HepG2 (cell line): ENCODE measurements around the gene ATXN7L3. TPM values are rescaled to one million over a fixed set of nuclear protein-coding genes. Genes with fewer than 3 reads are reported as not detected.

Experiments used
- AKAP8 ChIP-seq: sonication (generic); formaldehyde crosslinking; IDR thresholded peaks from 2 replicates; pipeline ENCODE4 v1.5.1; 2020; ENCODE audit warnings: mild to moderate bottlenecking, missing genetic modification reagents
- CREB1 ChIP-seq, 2 experiments: fragments of 450-650 bp in 1 of 2; IDR thresholded peaks; 2 replicates each; pipeline ENCODE4 v1.6.1; 2016 to 2017; ENCODE audit warnings: control low read depth in 1 of 2, mild to moderate bottlenecking in 1 of 2, missing compliant biosample characterization in 1 of 2, missing genetic modification characterization in 1 of 2
- FOXP1 ChIP-seq, 2 experiments: fragments of 450-650 bp in 1 of 2; IDR thresholded peaks; 2 replicates each; pipeline ENCODE4 v1.6.1; 2017 to 2018; ENCODE audit warnings: antibody characterized with exemption in 1 of 2
- HMGXB4 ChIP-seq, 2 experiments: sonication (generic) in 1 of 2; formaldehyde crosslinking in 1 of 2; IDR thresholded peaks; 2 replicates each; pipeline versions ENCODE4 v1.4.0 to v1.6.1; 2018 to 2020; ENCODE audit warnings: missing genetic modification reagents in 2 of 2, borderline replicate concordance in 1 of 2, low read depth in 1 of 2, mild to moderate bottlenecking in 1 of 2, missing biosample characterization in 1 of 2
- HNF4A ChIP-seq: sonication (generic); formaldehyde crosslinking; IDR thresholded peaks from 2 replicates; pipeline ENCODE4 v1.4.0; 2020; ENCODE audit warnings: missing genetic modification reagents
- KMT2A ChIP-seq: sonication (generic); formaldehyde crosslinking; IDR thresholded peaks from 2 replicates; pipeline ENCODE4 v1.4.0; 2020; ENCODE audit warnings: missing genetic modification reagents
- LBX2 ChIP-seq: sonication (generic); formaldehyde crosslinking; IDR thresholded peaks from 2 replicates; pipeline ENCODE4 v1.5.0; 2020; ENCODE audit warnings: missing genetic modification reagents, mild to moderate bottlenecking, borderline replicate concordance
- MYPOP ChIP-seq: sonication (generic); formaldehyde crosslinking; IDR thresholded peaks from 2 replicates; pipeline ENCODE4 v1.8.1; 2023; ENCODE audit warnings: mild to moderate bottlenecking, moderate library complexity, missing genetic modification reagents
- NCOA2 ChIP-seq: sonication (generic); formaldehyde crosslinking; IDR thresholded peaks from 2 replicates; pipeline ENCODE4 v1.8.0; 2022; ENCODE audit warnings: inconsistent platforms
- SNAPC2 ChIP-seq: sonication (generic); formaldehyde crosslinking; IDR thresholded peaks from 2 replicates; pipeline ENCODE4 v1.8.1; 2022; ENCODE audit warnings: mild to moderate bottlenecking, missing genetic modification reagents
- XBP1 ChIP-seq: sonication (generic); formaldehyde crosslinking; IDR thresholded peaks from 2 replicates; pipeline ENCODE4 v1.5.0; 2020; ENCODE audit warnings: missing genetic modification reagents
- ZEB1 ChIP-seq: IDR thresholded peaks from 2 replicates; pipeline ENCODE4 v1.6.1; 2012; ENCODE audit warnings: mild to moderate bottlenecking, low read depth, inconsistent platforms; ENCODE audit not compliant: insufficient replicate concordance
- ZFX ChIP-seq: sonication (generic); formaldehyde crosslinking; IDR thresholded peaks from 2 replicates; pipeline ENCODE4 v1.4.0; 2020; ENCODE audit warnings: mild to moderate bottlenecking, low read depth, missing genetic modification reagents, moderate library complexity
- ZMYM3 ChIP-seq: sonication (generic); formaldehyde crosslinking; IDR thresholded peaks from 2 replicates; pipeline ENCODE4 v1.5.1; 2020; ENCODE audit warnings: mild to moderate bottlenecking, missing genetic modification reagents
- ZNF275 ChIP-seq: sonication (generic); formaldehyde crosslinking; IDR thresholded peaks from 2 replicates; pipeline ENCODE4 v1.8.0; 2022; ENCODE audit warnings: missing genetic modification reagents, mild to moderate bottlenecking, inconsistent platforms, borderline replicate concordance
- ZNF281 ChIP-seq: sonication (generic); formaldehyde crosslinking; IDR thresholded peaks from 2 replicates; pipeline ENCODE4 v1.4.0; 2020; ENCODE audit warnings: missing genetic modification reagents, borderline replicate concordance
- ZNF441 ChIP-seq: sonication (generic); formaldehyde crosslinking; IDR thresholded peaks from 2 replicates; pipeline ENCODE4 v1.7.0; 2021; ENCODE audit warnings: missing genetic modification reagents, borderline replicate concordance
- ZNF543 ChIP-seq: sonication (generic); formaldehyde crosslinking; IDR thresholded peaks from 2 replicates; pipeline ENCODE4 v1.4.0; 2020; ENCODE audit warnings: mild to moderate bottlenecking, missing genetic modification reagents
- ZNF556 ChIP-seq: sonication (generic); formaldehyde crosslinking; IDR thresholded peaks from 2 replicates; pipeline ENCODE4 v1.4.0; 2020; ENCODE audit warnings: mild to moderate bottlenecking, missing genetic modification reagents, borderline replicate concordance
- ZNF619 ChIP-seq: sonication (generic); formaldehyde crosslinking; IDR thresholded peaks from 2 replicates; pipeline ENCODE4 v1.4.0; 2020; ENCODE audit warnings: mild to moderate bottlenecking, missing genetic modification reagents
- ZNF672 ChIP-seq: sonication (generic); formaldehyde crosslinking; IDR thresholded peaks from 2 replicates; pipeline ENCODE4 v1.8.1; 2022; ENCODE audit warnings: missing genetic modification reagents
- ZNF720 ChIP-seq: sonication (generic); formaldehyde crosslinking; IDR thresholded peaks from 2 replicates; pipeline ENCODE4 v1.4.0; 2020; ENCODE audit warnings: missing genetic modification reagents
- polyA plus RNA-seq, 8 experiments: library from polyadenylated mRNA; depleted of rRNA in 3 of 8; stranded (reverse) in 7 of 8; unstranded in 1 of 8; fragments of >200 nt; fragmentation: Illumina TruSeq in 4 of 8; extraction: Trizol in 4 of 8; gene quantifications; 2 replicates each; pipeline versions ENCODE4 v1.2.1 to v1.2.3, GENCODE V29; 2011 to 2016; ENCODE audit warnings: low read depth in 4 of 8, missing spikeins in 1 of 8, mixed read lengths in 1 of 8; ENCODE audit not compliant: insufficient read depth in 1 of 8
- total RNA-seq, 5 experiments: library from RNA; depleted of rRNA; stranded (reverse); fragments of >200 nt; fragmentation: Illumina TruSeq; extraction: Trizol; gene quantifications; 2 replicates each; pipeline ENCODE4 v1.2.3, GENCODE V29; 2016; ENCODE audit warnings: low read depth in 1 of 5

The ATXN7L3 gene
- total and polyA plus RNA-seq, 2 of the 13 experiments (the other 11 are each of a cell fraction or from before 2014, with no cell fraction given): 44.5 to 59.1 TPM

- TF ChIP-seq ZNF556: no peak
- TF ChIP-seq ZNF672 (CRISPR knock-in tag): no peak
- no peak for TF ChIP-seq ZNF720 (CRISPR knock-in tag)
- TF ChIP-seq HNF4A (CRISPR knock-in tag): no peak
- TF ChIP-seq KMT2A: 0 out of 2 replicates have a peak, but pooled peaks have one; percentile 21
- TF ChIP-seq NCOA2 (CRISPR knock-in tag): no peak
- no peak for TF ChIP-seq ZEB1
- TF ChIP-seq ZNF275 (CRISPR knock-in tag): no peak
- 0 out of 2 replicates have a peak, but pooled peaks have one; percentile 63 for TF ChIP-seq ZNF543 (CRISPR knock-in tag)
- TF ChIP-seq ZFX (CRISPR knock-in tag): peak; percentile 78
- TF ChIP-seq LBX2: no peak
- 0 out of 2 replicates have a peak, but pooled peaks have one; percentile 80 for TF ChIP-seq AKAP8 (CRISPR knock-in tag)
- peak; percentile 51; the same call in 1 of the 2 replicates for TF ChIP-seq ZNF619 (CRISPR knock-in tag)
- peak; percentile 74 for TF ChIP-seq ZNF281 (CRISPR knock-in tag)
- TF ChIP-seq HMGXB4 (CRISPR knock-in tag; IDR thresholded peaks at IDR 0.05; ENCODE audit: borderline replicate concordance in 1 of 2, low read depth in 1 of 2): peak in 1 of 2 experiments; percentile 61; a peak in 1 of 4 replicates
- no peak for TF ChIP-seq FOXP1 (IDR thresholded peaks at IDR 0.05)
- peak; percentile 33; the same call in 1 of the 2 replicates for TF ChIP-seq FOXP1 (CRISPR knock-in tag; IDR thresholded peaks at IDR 0.05)
- no peak for TF ChIP-seq ZNF441
- TF ChIP-seq XBP1: no peak
- TF ChIP-seq CREB1 (IDR thresholded peaks at IDR 0.05): no peak
- no peak for TF ChIP-seq CREB1 (CRISPR knock-in tag; IDR thresholded peaks at IDR 0.05)
- TF ChIP-seq MYPOP (CRISPR knock-in tag): no peak
- TF ChIP-seq ZMYM3 (CRISPR knock-in tag): 0 out of 2 replicates have a peak, but pooled peaks have one; percentile 13
- no peak for TF ChIP-seq SNAPC2 (CRISPR knock-in tag)
Observed at GRCh38 chr17:44170499-44171201, 29.0 kb downstream of the ATXN7L3 start, which contains the start of gene ASB16 (continued).
